Stimulated activated CD8-positive, alpha-beta memory T cell treated with anti-CD3 and anti-CD28 coated beads, Interleukin-2, amount 100 ng/mL, for 48 hours (primary cell): ENCODE measurements around the gene KDELR1.
A peak's percentile ranks its signal among the peaks of the same experiment; 100 is the strongest.

Source experiments
- DNase-seq, 2 donors: peaks; one replicate each; pipeline ENCODE4 v3.0.0-alpha.2; 2020; ENCODE audit warnings: low read depth in 2 of 2

Gene KDELR1

DNA sequence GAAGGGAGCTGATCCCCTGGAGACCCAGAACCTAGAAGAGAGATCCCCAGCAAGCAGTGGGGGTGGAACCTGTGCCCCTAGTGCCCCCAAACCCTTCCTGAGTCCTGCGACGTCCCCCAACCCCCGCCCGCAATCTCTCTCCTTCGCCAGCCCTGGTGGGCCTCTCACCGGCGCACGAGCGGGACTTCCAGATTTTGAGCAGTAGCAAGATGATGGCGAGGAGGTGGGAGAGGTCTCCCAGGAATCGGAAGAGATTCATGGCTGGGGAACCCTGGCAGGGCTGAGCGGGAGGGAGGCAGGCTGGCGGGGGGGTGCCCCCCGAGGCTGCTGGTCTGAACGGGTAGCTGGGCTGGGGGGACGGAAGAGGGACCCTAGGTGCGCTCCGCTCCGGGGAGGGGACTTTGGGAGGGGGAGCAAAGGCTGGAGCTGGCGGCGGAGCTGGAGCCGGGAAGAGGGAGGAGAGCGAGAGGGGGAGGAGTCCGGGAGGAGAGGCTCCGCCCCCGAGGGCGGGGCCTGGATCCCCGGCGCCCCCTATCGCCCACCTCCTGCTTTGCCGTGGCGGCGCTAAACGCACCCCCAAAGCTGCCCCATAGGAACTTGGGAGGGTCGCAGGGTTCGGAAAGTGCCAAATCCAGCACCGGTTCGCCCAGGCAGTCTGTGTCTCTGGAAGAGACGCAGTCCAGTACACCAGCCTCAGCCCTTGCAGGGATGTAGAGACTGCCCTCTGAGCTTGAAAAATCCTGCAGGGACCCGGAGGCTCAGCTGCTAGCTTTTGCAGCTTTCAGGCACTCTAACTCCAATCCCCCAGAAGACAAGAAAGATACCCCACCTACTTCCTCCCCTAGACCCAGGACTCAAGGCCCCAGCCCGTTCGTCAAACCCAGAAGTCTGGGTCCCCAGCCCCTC is at the start of gene KDELR1:
TSS of gene KDELR1 (minus strand) at position 452 of the 906 bp plus-strand sequence. CDS start at position 259, 193 bp downstream.
- DNase-seq: peak; percentile 59 to 65

DNA sequence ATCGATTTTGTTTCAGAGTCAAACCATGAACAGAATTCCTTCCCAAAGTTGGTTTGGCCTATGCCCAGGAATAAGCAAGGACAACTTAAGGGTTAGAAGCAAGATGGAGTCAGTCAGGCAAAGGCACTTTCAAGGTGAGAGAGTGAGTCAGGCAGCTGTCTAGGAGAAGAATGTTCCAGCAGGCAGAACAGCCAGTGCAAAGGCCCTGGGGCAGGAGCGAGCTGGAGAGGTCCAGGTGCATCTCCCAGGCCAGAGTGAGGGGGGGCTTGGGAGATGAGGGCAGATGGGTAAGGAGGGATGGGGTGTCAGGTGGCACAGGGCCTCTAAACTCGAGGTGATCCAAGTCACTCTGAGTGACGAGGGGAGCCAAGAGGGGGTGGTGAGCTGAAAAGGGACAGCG is 45.2 kb upstream of the KDELR1 start:
- no peak for DNase-seq

DNA sequence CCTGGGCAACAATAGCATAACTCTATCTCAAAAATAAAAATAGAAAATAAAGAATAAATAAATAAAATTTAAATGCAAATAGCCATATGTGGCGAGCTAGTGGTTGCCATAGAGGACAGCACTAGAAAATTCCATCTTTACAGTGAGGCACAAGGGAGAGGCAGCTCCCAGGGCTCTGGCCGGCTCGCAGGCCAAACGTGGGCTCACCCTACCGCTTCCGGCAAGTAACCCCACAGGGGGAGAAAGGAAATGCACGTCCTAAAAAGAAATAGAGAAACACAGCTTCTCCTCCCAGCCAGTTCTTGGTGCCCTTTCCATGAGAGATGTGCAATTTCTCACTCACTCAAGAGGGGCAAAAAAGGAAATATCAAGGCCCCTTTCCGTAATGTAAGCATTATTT is 42.0 kb upstream of the KDELR1 start:
- DNase-seq: no peak

DNA sequence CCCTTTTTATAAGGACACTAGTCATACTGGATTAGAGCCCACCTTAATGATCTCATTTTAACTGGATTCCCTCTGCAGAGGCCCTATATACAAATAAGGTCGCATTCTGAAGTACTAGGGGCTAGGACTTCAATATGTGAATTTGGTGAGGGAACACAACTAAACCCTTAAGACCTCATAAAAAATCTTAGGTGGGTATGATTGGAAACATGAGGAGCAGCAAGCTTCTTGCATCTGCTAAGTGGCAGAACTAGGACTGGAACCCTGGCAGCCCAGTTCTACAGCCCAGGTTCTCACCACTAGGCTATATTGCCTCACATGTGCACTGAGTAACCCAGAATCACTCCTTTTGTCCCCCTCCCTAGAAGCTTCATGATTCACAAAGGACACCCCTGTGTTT is 37.3 kb upstream of the KDELR1 start:
- DNase-seq: no peak

DNA sequence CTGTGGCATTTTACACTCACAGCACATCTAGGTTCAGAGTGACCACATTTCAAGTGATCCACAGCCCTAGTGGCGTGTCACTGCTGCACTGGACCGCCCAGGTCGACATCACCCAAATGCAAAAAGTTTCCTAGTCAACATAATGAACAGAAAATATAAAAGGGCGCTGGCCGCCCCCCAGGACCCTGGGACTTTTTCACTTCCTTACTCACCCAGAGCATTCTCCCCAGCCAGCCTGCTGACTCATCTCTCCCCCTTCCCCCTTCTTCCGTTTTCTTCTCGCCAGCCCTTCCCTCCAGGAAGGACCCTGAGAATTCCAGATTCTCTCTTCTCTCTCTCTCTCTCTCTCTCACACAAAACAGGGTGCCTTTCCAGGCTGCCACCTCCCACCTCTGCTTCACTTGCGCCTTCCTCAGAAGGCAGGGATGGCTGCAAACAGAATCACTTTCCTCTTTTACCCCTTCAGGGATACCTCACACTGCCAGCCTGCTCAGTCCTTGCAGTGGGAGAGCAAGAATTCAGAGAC is 33.4 kb upstream of the KDELR1 start:
- DNase-seq: no peak

DNA sequence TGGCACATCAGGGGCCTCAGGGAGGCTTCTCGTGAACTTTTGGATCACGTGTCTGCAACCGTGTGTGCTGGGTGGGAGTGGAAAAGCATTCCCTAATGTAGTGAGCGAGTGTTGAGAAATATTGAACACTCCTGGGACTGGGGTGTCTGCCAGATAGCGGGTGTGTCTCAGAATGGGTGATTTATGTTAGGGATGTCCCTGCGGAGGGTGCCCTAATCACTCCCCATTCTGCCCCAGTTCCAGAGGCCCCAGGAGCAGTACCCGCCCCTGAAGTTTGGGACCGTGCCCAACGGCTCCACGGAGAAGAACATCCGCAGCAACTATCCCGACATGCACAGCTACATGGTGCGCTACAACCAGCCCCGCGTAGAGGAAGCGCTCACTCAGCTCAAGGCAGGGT is 30.2 kb upstream of the KDELR1 start:
- no peak for DNase-seq

DNA sequence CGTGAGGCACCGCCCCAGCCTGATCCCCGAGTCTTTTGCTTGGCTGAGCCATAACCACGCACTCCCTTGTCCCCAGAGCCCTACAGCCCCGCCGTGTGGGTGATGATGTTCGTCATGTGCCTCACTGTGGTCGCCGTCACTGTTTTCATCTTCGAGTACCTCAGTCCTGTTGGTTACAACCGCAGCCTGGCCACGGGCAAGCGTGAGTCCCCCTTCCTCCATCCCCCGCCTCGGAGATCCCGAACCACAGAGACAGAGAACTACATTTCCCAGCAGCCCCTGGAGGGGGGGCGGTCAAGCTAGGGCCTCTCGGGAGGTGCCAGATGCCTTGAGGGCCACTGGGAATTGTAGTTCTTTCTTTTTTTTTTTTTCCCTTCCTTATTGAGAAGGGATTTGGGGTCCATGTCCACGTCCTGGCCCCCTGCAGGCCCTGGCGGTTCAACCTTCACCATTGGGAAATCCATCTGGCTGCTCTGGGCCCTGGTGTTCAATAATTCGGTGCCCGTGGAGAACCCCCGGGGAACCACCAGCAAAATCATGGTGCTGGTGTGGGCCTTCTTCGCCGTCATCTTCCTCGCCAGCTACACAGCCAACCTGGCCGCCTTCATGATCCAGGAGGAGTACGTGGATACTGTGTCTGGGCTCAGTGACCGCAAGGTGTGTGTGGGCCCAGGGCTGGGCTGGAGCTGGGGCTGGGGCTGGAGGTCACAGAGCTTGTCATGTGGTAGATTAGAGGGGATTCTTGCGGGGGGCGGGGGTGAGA is 28.0 kb upstream of the KDELR1 start:
- DNase-seq: peak; percentile 71 to 74

DNA sequence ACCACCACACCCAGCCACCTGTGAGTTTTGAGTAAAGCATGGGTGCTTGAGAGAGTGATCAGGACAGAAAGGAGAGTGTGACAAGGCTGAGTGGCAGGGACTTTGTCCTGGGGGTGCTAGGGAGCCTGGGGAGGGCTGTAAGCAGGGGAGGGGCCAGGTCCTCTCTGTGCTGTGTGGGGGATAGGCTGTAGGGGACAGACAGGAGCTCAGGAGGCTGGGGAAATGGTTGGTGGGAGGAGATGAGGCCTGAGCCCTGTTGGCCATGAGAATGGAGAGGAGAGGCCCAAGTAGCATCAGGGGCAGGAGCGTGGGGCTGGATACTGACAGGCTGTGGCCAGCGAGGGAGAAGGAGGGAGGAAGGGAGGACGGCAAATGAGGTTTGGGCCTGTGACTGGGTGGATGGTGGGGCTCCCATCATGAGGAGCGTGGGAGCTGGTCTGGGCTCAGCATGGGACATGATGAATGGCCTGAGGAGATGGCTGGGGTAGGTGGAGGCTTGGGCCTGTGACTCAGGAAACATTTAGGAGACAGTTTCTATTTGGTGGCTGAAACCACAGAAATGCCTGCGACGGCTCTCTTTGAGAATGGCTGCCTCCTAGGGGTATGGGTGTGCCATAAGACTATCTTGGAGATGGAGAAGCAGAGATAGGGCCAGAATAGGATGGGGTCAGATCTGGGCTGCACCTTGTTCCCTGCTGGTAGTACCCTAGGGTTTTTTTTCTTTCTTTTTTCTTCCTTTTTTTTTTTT is 27.1 kb upstream of the KDELR1 start:
- DNase-seq: no peak

DNA sequence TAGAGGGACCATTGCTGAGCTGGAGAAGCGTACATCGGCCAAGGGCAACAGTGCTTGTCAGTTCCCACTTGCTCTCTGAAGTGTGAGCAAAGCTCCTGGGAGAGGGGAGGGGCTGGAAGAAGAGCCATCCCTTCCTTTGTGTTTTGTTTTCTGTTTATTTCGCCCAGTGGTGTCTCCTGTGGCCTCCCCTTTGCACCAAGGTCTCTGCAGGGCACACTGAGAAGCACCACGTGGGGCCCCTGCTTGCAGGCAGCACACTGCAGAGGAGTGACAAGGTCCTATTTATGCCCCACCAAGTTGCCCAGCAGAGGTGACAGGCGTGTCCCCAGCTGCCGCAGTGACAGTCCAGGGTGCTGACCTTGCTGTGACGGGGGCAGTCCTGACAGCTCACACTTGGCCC is 26.1 kb upstream of the KDELR1 start:
- DNase-seq: no peak

DNA sequence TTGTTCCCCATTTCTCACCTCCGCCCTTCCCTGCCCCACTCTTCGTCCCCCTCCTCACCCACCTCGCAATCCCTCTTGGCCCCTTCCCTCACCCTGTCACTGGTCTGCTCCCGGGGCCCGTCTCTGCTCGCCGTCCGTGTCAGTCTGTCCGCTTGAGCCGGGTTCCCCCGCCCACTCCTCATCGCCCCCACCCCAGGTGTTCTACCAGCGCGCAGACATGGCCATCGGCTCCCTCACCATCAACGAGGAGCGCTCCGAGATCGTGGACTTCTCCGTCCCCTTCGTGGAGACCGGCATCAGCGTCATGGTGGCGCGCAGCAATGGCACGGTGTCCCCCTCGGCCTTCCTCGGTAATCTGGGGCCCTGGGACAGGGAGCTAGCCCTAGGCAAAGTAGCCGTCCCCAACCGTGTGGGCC is 24.5 kb upstream of the KDELR1 start:
- no peak for DNase-seq

DNA sequence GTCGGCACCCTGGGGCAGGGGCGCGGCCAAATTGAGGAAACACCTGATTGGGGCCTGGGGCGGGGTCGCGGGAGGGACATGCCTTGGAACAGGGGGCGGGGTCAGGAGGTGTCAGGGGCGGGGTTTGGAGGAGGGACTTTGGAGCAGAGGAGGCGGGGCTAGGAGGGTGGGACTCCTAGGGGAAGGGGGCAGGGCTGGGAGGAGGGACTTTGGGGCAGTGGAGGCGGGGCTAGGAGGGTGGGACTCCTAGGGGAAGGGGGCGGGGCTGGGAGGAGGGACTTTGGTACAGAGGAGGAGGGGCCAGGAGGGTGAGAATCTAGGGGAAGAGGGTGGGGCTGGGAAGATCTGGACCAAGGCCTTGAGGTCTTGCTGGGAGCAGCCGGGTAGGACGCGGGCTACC is 24.0 kb upstream of the KDELR1 start:
- peak; percentile 57 to 80 for DNase-seq

DNA sequence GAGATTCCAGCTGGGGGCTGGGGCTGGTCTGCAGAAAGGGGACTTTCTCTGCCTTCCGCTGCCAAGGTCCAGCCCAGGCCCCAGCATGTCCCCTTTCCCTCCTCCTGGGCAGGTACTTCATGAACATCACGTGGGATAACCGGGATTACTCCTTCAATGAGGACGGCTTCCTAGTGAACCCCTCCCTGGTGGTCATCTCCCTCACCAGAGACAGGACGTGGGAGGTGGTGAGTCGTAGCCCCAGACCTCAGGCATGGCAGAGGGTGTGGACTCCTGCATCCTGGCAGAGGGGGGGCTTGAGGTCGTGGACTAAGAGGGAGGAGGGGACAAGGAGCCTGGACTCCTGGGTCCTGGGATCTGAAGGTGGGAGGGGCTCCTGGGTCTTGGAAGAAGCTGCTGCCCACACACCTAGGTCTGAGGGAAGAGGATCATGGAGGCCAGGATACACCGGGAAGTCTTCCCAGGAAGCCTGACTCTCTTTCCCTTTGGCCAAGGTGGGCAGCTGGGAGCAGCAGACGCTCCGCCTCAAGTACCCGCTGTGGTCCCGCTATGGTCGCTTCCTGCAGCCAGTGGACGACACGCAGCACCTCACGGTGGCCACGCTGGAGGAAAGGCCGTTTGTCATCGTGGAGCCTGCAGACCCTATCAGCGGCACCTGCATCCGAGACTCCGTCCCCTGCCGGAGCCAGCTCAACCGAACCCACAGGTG is 22.7 kb upstream of the KDELR1 start:
- DNase-seq: no peak

DNA sequence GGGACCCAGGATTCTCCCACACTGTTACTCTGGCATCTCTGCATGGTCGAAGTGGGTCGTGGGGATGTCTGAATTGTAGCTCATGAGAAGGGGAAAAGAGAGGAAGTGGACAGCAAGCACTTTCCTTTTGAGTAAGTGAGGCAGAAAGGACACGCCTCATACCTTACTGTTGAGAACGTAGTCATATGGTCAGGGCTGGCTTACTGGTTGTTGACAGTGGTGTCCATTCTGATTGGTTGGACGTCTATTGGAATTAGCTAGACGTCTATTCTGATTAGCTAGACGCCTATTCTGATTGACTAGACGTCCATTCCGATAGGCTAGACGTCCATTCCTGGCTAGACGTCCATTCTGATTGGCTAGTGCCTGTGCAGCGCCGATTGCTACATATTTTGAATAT is 14.5 kb upstream of the KDELR1 start:
- no peak for DNase-seq

DNA sequence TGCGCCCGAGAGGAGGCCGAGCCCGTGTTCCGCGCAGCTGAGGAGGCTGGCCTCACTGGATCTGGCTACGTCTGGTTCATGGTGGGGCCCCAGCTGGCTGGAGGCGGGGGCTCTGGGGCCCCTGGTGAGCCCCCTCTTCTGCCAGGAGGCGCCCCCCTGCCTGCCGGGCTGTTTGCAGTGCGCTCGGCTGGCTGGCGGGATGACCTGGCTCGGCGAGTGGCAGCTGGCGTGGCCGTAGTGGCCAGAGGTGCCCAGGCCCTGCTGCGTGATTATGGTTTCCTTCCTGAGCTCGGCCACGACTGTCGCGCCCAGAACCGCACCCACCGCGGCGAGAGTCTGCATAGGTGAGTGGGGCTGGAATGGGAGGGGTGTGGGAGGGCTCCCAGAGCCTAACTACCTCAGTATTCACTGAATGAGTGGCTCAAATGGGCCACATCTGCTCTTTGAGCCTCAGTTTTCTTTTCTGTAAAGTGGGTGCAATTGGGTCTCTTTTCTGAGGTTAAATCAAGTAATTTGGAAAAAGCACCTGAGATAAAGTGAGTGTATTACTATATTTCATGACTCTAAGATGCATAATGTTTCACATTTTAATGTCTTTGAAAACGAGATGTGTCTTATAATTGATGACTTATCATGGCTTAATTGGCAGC is 13.8 kb upstream of the KDELR1 start:
- DNase-seq: no peak

DNA sequence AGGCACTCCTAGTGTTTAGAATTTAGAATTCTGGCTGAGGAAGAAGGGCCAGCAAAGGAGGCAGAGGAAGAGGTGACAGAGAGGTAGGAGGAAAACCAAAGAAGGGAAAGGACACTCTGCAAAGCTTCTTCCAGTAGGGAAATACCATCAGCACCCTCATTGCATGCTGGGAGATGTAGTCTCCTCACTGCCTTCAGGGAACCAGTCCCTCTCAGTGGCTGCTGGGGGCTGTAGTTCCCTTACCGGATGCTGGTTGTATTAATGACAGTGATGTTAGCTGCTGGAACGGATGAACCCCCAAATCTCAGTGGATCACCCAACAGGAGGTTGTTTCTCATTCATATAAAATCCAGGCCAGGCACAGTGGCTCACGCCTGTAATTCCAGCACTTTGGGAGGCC is 12.3 kb upstream of the KDELR1 start:
- DNase-seq: no peak

DNA sequence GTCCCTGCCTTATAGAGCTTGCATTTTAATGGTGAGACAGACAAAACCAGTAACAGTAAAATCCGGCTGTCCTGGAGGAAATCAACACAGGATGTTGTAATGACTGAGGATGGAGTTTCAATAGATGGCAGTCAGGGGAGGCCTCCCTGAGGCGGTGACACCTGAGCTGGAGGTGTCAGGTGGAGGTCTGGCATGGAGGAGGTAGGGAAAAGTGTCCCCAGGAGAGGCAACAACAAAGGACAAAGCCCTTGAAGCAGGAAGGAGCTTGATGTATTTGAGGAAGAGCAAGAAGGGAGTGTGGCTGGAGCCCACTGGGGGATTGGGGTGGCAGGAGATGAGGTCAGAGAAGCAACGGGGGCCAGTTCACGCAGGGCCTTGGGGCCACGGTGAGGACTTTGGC is 9.9 kb upstream of the KDELR1 start:
- no peak for DNase-seq

DNA sequence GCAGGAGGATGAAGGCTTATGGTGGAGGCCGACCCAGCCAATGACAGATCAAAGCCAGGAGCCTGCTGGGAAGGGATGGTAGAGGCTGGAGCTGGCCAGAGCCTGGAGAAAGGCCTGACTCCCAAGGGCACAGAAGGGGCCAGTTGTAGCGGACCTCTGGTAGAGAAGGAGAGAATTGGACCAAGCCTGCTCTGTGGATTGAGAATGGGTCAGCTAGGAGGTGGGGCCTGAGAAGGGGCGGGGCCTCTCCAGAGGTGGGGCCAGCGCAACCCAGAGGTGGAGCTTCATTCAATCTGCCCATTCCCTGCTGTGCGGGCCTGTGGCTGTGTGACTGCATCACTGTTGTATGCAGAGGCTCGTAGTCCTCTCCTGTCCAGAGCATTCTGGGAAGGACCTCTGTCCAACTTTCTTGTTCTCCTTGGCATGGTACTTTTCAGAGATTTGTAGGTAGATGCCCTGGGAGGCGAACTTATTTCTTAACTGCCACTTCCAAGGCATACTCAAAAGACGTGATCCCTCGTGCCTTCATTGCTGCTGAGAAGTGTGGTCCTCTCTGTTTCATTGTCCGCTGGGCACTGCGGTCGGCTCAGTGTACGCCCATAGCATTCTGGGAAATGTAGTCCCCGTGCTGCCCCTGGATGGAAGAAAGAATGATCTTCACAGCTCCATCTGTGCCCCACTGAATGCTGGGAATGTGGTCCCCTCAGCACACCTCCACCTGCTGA is 8.8 kb upstream of the KDELR1 start:
- DNase-seq: no peak

DNA sequence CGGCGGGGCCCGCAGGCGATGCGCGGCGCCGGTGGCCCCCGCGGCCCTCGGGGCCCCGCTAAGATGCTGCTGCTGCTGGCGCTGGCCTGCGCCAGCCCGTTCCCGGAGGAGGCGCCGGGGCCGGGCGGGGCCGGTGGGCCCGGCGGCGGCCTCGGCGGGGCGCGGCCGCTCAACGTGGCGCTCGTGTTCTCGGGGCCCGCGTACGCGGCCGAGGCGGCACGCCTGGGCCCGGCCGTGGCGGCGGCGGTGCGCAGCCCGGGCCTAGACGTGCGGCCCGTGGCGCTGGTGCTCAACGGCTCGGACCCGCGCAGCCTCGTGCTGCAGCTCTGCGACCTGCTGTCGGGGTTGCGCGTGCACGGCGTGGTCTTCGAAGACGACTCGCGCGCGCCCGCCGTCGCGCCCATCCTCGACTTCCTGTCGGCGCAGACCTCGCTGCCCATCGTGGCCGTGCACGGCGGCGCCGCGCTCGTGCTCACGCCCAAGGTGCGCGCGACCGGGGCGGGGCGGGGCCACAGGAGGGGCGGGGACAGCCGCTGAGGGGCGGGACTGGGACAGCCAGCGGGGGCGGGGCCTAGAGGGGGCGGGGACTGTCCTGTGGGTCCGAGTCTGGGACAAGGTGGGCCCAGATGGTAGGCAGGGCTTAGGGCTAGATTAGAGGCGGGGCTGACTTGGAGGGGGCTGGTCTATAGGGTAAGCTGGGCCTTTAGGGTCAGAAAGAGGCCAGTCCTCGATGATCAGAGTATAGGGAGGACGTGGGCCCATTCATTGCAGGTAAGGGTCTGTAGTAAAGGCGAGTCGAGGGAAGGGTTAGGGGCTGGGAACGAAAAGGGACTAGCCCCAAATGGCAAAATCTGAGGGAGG is 7.3 kb upstream of the KDELR1 start:
- peak; percentile 73 to 86 for DNase-seq

DNA sequence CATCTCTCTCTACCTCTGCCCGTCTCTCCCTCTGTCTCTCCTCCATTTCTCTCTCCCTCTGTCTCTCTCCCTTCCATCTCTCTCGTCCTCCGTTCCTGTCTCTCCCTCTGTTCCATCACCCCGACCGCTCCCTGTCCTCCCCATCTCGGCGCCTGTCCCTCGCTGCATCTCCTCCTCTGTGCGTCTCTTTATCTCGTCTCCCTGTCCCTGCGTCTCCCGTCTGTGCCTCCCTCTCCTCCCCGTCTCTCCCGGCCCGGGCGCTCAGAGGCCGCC is 6.7 kb upstream of the KDELR1 start:
- no peak for DNase-seq
